Tibial nerve (tissue), 4 donors: Measurements from ENCODE around the gene ZGLP1. TPM values are rescaled to one million over a fixed set of nuclear protein-coding genes. Genes with fewer than 3 reads are reported as not detected.

Source experiments
- DNase-seq, 2 donors: peaks; one replicate each; pipeline ENCODE4 v3.0.0-alpha.2; 2019; ENCODE audit warnings: low spot score in 2 of 2
- H3K27ac ChIP-seq, 4 donors: fragments of 200-600 bp; sonication (generic) in 3 of 4; one replicate each; pipeline ENCODE4 v1.5.1; 2017 to 2019; ENCODE audit warnings: mild to moderate bottlenecking in 1 of 4
- H3K27me3 ChIP-seq, 2 donors: fragments of 200-600 bp; sonication (generic) in 1 of 2; one replicate each; pipeline versions ENCODE4 v1.5.1 to v1.6.0; 2017 to 2019
- H3K36me3 ChIP-seq, 3 donors: fragments of 200-600 bp; sonication (generic); one replicate each; pipeline ENCODE4 v1.5.1; 2018 to 2019
- H3K4me1 ChIP-seq, 4 donors: fragments of 200-600 bp; sonication (generic) in 3 of 4; one replicate each; pipeline ENCODE4 v1.5.1; 2017 to 2019
- H3K4me3 ChIP-seq, 4 donors: fragments of 200-600 bp; sonication (generic) in 3 of 4; one replicate each; pipeline ENCODE4 v1.5.1; 2017 to 2019; ENCODE audit warnings: mild to moderate bottlenecking in 1 of 4, moderate library complexity in 1 of 4
- H3K9me3 ChIP-seq, 4 donors: fragments of 200-600 bp; sonication (generic) in 3 of 4; one replicate each; pipeline ENCODE4 v1.5.1; 2017 to 2019
- CTCF ChIP-seq, 5 experiments: fragments of 200-600 bp in 3 of 5; fragments of 450-650 bp in 2 of 5; sonication (generic) in 3 of 5; IDR thresholded peaks; one replicate each; pipeline ENCODE4 v1.5.1; 2016 to 2019; ENCODE audit warnings: antibody characterized with exemption in 5 of 5, mild to moderate bottlenecking in 3 of 5, moderate library complexity in 2 of 5
- EP300 ChIP-seq, 2 donors: sonication (generic); formaldehyde crosslinking; IDR thresholded peaks; one replicate each; pipeline ENCODE4 v1.6.1; 2017; ENCODE audit warnings: antibody characterized with exemption in 2 of 2, mild to moderate bottlenecking in 1 of 2
- POLR2A ChIP-seq, 2 donors: fragments of 450-650 bp; IDR thresholded peaks; one replicate each; pipeline ENCODE4 v1.6.1; 2017; ENCODE audit warnings: antibody characterized with exemption in 2 of 2, mild to moderate bottlenecking in 2 of 2, moderate library complexity in 2 of 2
- WGBS, 2 donors: methylation state at CpG; one replicate each; pipeline ENCODE4 v1.1.5; 2018; 5-methylcytosine and 5-hydroxymethylcytosine counted together
- total RNA-seq, 4 donors: library from RNA; depleted of rRNA; stranded (reverse); fragments of >200 nt; gene quantifications; one replicate each; pipeline ENCODE4 v1.1.0, GENCODE V29; 2016

Gene ZGLP1
- total RNA-seq, 4 donors from 2014 or later: 2.9 to 4.5 (median 3.5) TPM

- DNase-seq: no peak
- Histone ChIP-seq H3K36me3 (peaks cover 0 to 23% (median 4%) of the 10 kb centered on the region in 3 donors), H3K27me3 (peaks cover 3 to 71% of the 10 kb centered on the region in 2 donors), H3K4me3 (peak overlapping the region in 1 of 4 donors; percentile 30), H3K9me3 (no peaks in the 10 kb centered on the region), H3K4me1 (peaks cover 0 to 74% (median 51%) of the 10 kb centered on the region in 4 donors), H3K27ac (no peak overlapping the region)
- WGBS, 2 donors: 3% methylated on average over 17 to 23 of the region's 23 CpGs
- TF ChIP-seq CTCF (IDR thresholded peaks at IDR 0.05) (no peak), EP300 (IDR thresholded peaks at IDR 0.05) (no peak), POLR2A (IDR thresholded peaks at IDR 0.05) (no peak)
These were observed 20.9 kb downstream of the ZGLP1 start for GRCh38 chr19:10288662-10289166.

DNA sequence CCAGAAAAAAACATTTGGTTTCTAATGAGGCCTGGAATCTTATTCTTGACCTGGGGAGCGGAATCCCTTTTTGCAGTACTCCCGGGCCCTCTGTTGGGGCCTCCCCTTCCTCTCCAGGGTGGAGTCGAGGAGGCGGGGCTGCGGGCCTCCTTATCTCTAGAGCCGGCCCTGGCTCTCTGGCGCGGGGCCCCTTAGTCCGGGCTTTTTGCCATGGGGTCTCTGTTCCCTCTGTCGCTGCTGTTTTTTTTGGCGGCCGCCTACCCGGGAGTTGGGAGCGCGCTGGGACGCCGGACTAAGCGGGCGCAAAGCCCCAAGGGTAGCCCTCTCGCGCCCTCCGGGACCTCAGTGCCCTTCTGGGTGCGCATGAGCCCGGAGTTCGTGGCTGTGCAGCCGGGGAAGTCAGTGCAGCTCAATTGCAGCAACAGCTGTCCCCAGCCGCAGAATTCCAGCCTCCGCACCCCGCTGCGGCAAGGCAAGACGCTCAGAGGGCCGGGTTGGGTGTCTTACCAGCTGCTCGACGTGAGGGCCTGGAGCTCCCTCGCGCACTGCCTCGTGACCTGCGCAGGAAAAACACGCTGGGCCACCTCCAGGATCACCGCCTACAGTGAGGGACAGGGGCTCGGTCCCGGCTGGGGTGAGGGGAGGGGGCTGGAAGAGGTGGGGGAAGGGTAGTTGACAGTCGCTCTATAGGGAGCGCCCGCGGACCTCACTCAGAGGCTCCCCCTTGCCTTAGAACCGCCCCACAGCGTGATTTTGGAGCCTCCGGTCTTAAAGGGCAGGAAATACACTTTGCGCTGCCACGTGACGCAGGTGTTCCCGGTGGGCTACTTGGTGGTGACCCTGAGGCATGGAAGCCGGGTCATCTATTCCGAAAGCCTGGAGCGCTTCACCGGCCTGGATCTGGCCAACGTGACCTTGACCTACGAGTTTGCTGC lies 22.5 kb downstream of the ZGLP1 start, which contains the start of gene ICAM4:
Gene ICAM4, plus strand, starts transcription at position 153 of the 935 bp plus-strand sequence. Its CDS starts 58 bp downstream, at position 211.
- TF ChIP-seq POLR2A (IDR thresholded peaks at IDR 0.05) (no peak), EP300 (IDR thresholded peaks at IDR 0.05) (no peak), CTCF (IDR thresholded peaks at IDR 0.05) (no peak)
- Histone ChIP-seq H3K9me3 (no peaks in the 10 kb centered on the region), H3K4me3 (peak within 1 kb of the TSS in 2 of 4 donors; percentile 15 to 18), H3K36me3 (peaks cover 0 to 38% (median 4%) of the 10 kb centered on the region in 3 donors), H3K27ac (no peak within 1 kb of the TSS), H3K27me3 (peaks cover 0 to 55% of the 10 kb centered on the region in 2 donors), H3K4me1 (peaks cover 0 to 57% (median 45%) of the 10 kb centered on the region in 4 donors)
- WGBS, 2 donors: 2 to 3% methylated on average over 34 to 47 of the region's 59 CpGs
- DNase-seq: no peak

- TF ChIP-seq EP300 (IDR thresholded peaks at IDR 0.05) (no peak), CTCF (IDR thresholded peaks at IDR 0.05) (no peak), POLR2A (IDR thresholded peaks at IDR 0.05) (no peak)
- DNase-seq: no peak
- H3K9me3 ChIP-seq: no peaks in the 10 kb centered on the region
- peaks cover 0 to 42% (median 4%) of the 10 kb centered on the region in 3 donors for H3K36me3 ChIP-seq
- H3K4me1 ChIP-seq: peaks cover 0 to 41% (median 32%) of the 10 kb centered on the region in 4 donors
- H3K4me3 ChIP-seq: no peak overlapping the region
- peaks cover 0 to 38% of the 10 kb centered on the region in 2 donors for H3K27me3 ChIP-seq
- H3K27ac ChIP-seq: no peak overlapping the region
- WGBS, 2 donors: 80 to 87% methylated on average over 4 of the region's 4 CpGs
These were observed 24.2 kb downstream of the ZGLP1 start for GRCh38 chr19:10285393-10285792.

DNA sequence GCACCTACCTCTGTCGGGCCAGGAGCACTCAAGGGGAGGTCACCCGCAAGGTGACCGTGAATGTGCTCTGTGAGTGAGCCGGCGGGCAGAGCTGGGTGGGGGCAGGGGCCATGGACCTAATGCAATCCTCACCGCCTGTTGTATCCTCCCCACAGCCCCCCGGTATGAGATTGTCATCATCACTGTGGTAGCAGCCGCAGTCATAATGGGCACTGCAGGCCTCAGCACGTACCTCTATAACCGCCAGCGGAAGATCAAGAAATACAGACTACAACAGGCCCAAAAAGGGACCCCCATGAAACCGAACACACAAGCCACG lies 24.7 kb downstream of the ZGLP1 start:
- H3K4me1 ChIP-seq: peaks cover 0 to 36% (median 27%) of the 10 kb centered on the region in 4 donors
- no peak overlapping the region for H3K27ac ChIP-seq
- peaks cover 0 to 44% (median 4%) of the 10 kb centered on the region in 3 donors for H3K36me3 ChIP-seq
- peaks cover 0 to 33% of the 10 kb centered on the region in 2 donors for H3K27me3 ChIP-seq
- H3K9me3 ChIP-seq: no peaks in the 10 kb centered on the region
- 89 to 93% methylated on average over 12 to 13 of the region's 13 CpGs for WGBS, 2 donors
- H3K4me3 ChIP-seq: no peak overlapping the region
- TF ChIP-seq EP300 (IDR thresholded peaks at IDR 0.05) (no peak), CTCF (IDR thresholded peaks at IDR 0.05) (no peak), POLR2A (IDR thresholded peaks at IDR 0.05) (no peak)
- DNase-seq: no peak
